Fibroblast of villous mesenchyme (primary cell): ENCODE measurements around the gene PDGFA. TPM values are rescaled to one million over a fixed set of nuclear protein-coding genes. Genes with fewer than 3 reads are reported as not detected.

Experiments used
- DNase-seq: peaks from one replicate; pipeline ENCODE4 v3.0.0-alpha.2; 2010; ENCODE audit warnings: low read depth
- H3K4me3 ChIP-seq: 2 replicates; pipeline ENCODE4 v1.5.1; 2011; ENCODE audit warnings: low read depth, mild to moderate bottlenecking, low read length
- CTCF ChIP-seq: IDR thresholded peaks from 2 replicates; pipeline ENCODE4 v1.5.1; 2012; ENCODE audit warnings: low read depth, mild to moderate bottlenecking, low read length; ENCODE audit not compliant: insufficient read depth
- total RNA-seq: library from RNA; depleted of rRNA; stranded (reverse); fragments of >200 nt; gene quantifications from 2 replicates; pipeline ENCODE4 v1.2.3, GENCODE V29; 2012

The PDGFA gene
- total RNA-seq, 1 donor: 43.2 TPM

- TF ChIP-seq CTCF: no peak
- no peak overlapping the region for H3K4me3 ChIP-seq
- DNase-seq: no peak
Observed at GRCh38 chr7:514651-515598, 4.7 kb downstream of the PDGFA start.

GRCh38 chr7:514242-514641, 5.4 kb downstream of the PDGFA start:
- no peak overlapping the region for H3K4me3 ChIP-seq
- TF ChIP-seq CTCF: no peak
- no peak for DNase-seq

- H3K4me3 ChIP-seq: no peak overlapping the region
- TF ChIP-seq CTCF: no peak
- DNase-seq: no peak
Observed at GRCh38 chr7:513521-514166, 6.0 kb downstream of the PDGFA start.

- H3K4me3 ChIP-seq: no peak overlapping the region
- TF ChIP-seq CTCF: no peak
- no peak for DNase-seq
Observed at GRCh38 chr7:512541-513311, 6.9 kb downstream of the PDGFA start.

- no peak overlapping the region for H3K4me3 ChIP-seq
- no peak for TF ChIP-seq CTCF
- no peak for DNase-seq
Observed at GRCh38 chr7:512146-512510, 7.5 kb downstream of the PDGFA start.

- no peak overlapping the region for H3K4me3 ChIP-seq
- no peak for TF ChIP-seq CTCF
- no peak for DNase-seq
Observed at GRCh38 chr7:511476-512145, 8.0 kb downstream of the PDGFA start.
